Uterus (tissue), 4 donors: Measurements from ENCODE around the gene MLPH. TPM values are rescaled to one million over a fixed set of nuclear protein-coding genes. Genes with fewer than 3 reads are reported as not detected.

Experiments
- DNase-seq, 2 donors: peaks; one replicate each; pipeline ENCODE4 v3.0.0-alpha.2; 2019 to 2020
- H3K27ac ChIP-seq, 2 donors: fragments of 200-600 bp; sonication (generic); 1 replicate in 1 of 2; 2 replicates in 1 of 2; pipeline ENCODE4 v1.5.1; 2016 to 2018
- H3K27me3 ChIP-seq, 2 donors: fragments of 200-600 bp; sonication (generic); one replicate each; pipeline ENCODE4 v1.5.1; 2018 to 2019; ENCODE audit warnings: control low read depth in 1 of 2
- H3K36me3 ChIP-seq, 2 donors: fragments of 200-600 bp; sonication (generic); one replicate each; pipeline ENCODE4 v1.5.1; 2019; ENCODE audit warnings: control low read depth in 1 of 2
- H3K4me1 ChIP-seq, 2 donors: fragments of 200-600 bp; sonication (generic); one replicate each; pipeline ENCODE4 v1.5.1; 2018 to 2019; ENCODE audit warnings: control low read depth in 1 of 2
- H3K4me3 ChIP-seq, 2 donors: fragments of 200-600 bp; sonication (generic); 1 replicate in 1 of 2; 2 replicates in 1 of 2; pipeline ENCODE4 v1.5.1; 2018 to 2019; ENCODE audit warnings: mild to moderate bottlenecking in 1 of 2
- H3K9me3 ChIP-seq, 2 donors: fragments of 200-600 bp; sonication (generic); one replicate each; pipeline ENCODE4 v1.5.1; 2019; ENCODE audit warnings: control low read depth in 1 of 2
- CTCF ChIP-seq, 4 experiments: fragments of 200-600 bp in 2 of 4; fragments of 450-650 bp in 2 of 4; sonication (generic) in 2 of 4; IDR thresholded peaks; one replicate each; pipeline ENCODE4 v1.5.1; 2016 to 2019; ENCODE audit warnings: antibody characterized with exemption in 4 of 4, mild to moderate bottlenecking in 2 of 4, moderate library complexity in 1 of 4
- POLR2A ChIP-seq, 2 donors: fragments of 450-650 bp; IDR thresholded peaks; one replicate each; pipeline ENCODE4 v1.6.1; 2016; ENCODE audit warnings: antibody characterized with exemption in 2 of 2, mild to moderate bottlenecking in 1 of 2, moderate library complexity in 1 of 2
- intact Hi-C: fragments of 100-400 bp; cut with DNase I; formaldehyde crosslinking; loops from one replicate; pipeline ENCODE4 v1.15.1; 2023; ENCODE audit warnings: low total_unique reads
- total RNA-seq, 4 donors: library from RNA; depleted of rRNA in 3 of 4; stranded (reverse); fragments of >200 nt in 3 of 4; gene quantifications; one replicate each; pipeline versions ENCODE4 v1.1.0 to v1.2.4, GENCODE V29; 2014 to 2023
- donor health status: DM: yes; HTN: yes; CAD: no.

The MLPH gene
- total RNA-seq, 4 donors from 2014 or later = 1.2 to 16.5 (median 8.9) TPM

- intact Hi-C loops = no loop called here
- Histone ChIP-seq H3K27me3 (no peaks in the 10 kb centered on the region), H3K27ac (no peak overlapping the region), H3K9me3 (no peaks in the 10 kb centered on the region), H3K4me1 (peaks cover 0 to 3% of the 10 kb centered on the region in 2 donors), H3K4me3 (no peak overlapping the region), H3K36me3 (no peaks in the 10 kb centered on the region)
- TF ChIP-seq CTCF (IDR thresholded peaks at IDR 0.05) = no peak
- no peak for TF ChIP-seq POLR2A (IDR thresholded peaks at IDR 0.05)
- no peak for DNase-seq
Measured at GRCh38 chr2:237536083-237536415, 49.0 kb downstream of the MLPH start.

- Histone ChIP-seq H3K4me3 (no peak overlapping the region), H3K36me3 (no peaks in the 10 kb centered on the region), H3K27me3 (no peaks in the 10 kb centered on the region), H3K4me1 (peaks cover 0 to 3% of the 10 kb centered on the region in 2 donors), H3K27ac (no peak overlapping the region), H3K9me3 (no peaks in the 10 kb centered on the region)
- TF ChIP-seq POLR2A (IDR thresholded peaks at IDR 0.05) (no peak), CTCF (IDR thresholded peaks at IDR 0.05) (no peak)
- DNase-seq = no peak
- intact Hi-C loops = no loop called here
Measured at GRCh38 chr2:237536617-237537016, 49.6 kb downstream of the MLPH start.

- TF ChIP-seq CTCF (IDR thresholded peaks at IDR 0.05) = no peak
- intact Hi-C loops = no loop called here
- DNase-seq = no peak
- no peak overlapping the region for H3K27ac ChIP-seq
- no peaks in the 10 kb centered on the region for H3K36me3 ChIP-seq
- no peaks in the 10 kb centered on the region for H3K9me3 ChIP-seq
- no peaks in the 10 kb centered on the region for H3K27me3 ChIP-seq
- no peak overlapping the region for H3K4me3 ChIP-seq
- peaks cover 0 to 3% of the 10 kb centered on the region in 2 donors for H3K4me1 ChIP-seq
Measured at GRCh38 chr2:237538001-237538720, 51.1 kb downstream of the MLPH start.

GRCh38 chr2:237538901-237539300, 51.9 kb downstream of the MLPH start:
- peaks cover 0 to 3% of the 10 kb centered on the region in 2 donors for H3K4me1 ChIP-seq
- H3K9me3 ChIP-seq = no peaks in the 10 kb centered on the region
- no peak overlapping the region for H3K4me3 ChIP-seq
- DNase-seq = no peak
- H3K27me3 ChIP-seq = no peaks in the 10 kb centered on the region
- intact Hi-C loops = no loop called here
- H3K36me3 ChIP-seq = no peaks in the 10 kb centered on the region
- TF ChIP-seq CTCF (IDR thresholded peaks at IDR 0.05) (no peak), POLR2A (IDR thresholded peaks at IDR 0.05) (no peak)
- H3K27ac ChIP-seq = no peak overlapping the region

- H3K36me3 ChIP-seq = no peaks in the 10 kb centered on the region
- no peak for DNase-seq
- H3K4me3 ChIP-seq = no peak overlapping the region
- peaks cover 0 to 3% of the 10 kb centered on the region in 2 donors for H3K4me1 ChIP-seq
- no peak for TF ChIP-seq POLR2A (IDR thresholded peaks at IDR 0.05)
- no peak for TF ChIP-seq CTCF (IDR thresholded peaks at IDR 0.05)
- H3K27me3 ChIP-seq = no peaks in the 10 kb centered on the region
- intact Hi-C loops = no loop called here
- no peak overlapping the region for H3K27ac ChIP-seq
- no peaks in the 10 kb centered on the region for H3K9me3 ChIP-seq
Measured at GRCh38 chr2:237539681-237540080, 52.6 kb downstream of the MLPH start.
